Mesothelial cell of epicardium (in vitro differentiated cells): ENCODE results near the gene ADIPOR2. TPM values are rescaled to one million over a fixed set of nuclear protein-coding genes. Genes with fewer than 3 reads are reported as not detected.

ENCODE experiments used
- DNase-seq, 2 experiments: peaks; one replicate each; pipeline ENCODE4 v3.0.0; 2021; ENCODE audit warnings: low spot score in 2 of 2; ENCODE audit not compliant: unreplicated experiment in 2 of 2
- H3K27ac Mint-ChIP-seq: 2 replicates; pipeline ENCODE4 v1.8.0; 2021; ENCODE audit warnings: mixed read lengths
- H3K27me3 Mint-ChIP-seq: 2 replicates; pipeline ENCODE4 v1.8.0; 2021; ENCODE audit warnings: low read depth, mixed read lengths
- H3K36me3 Mint-ChIP-seq: 2 replicates; pipeline ENCODE4 v1.8.0; 2021; ENCODE audit warnings: mixed read lengths
- H3K4me1 Mint-ChIP-seq: 2 replicates; pipeline ENCODE4 v1.8.0; 2021; ENCODE audit warnings: mixed read lengths
- H3K4me3 Mint-ChIP-seq: 2 replicates; pipeline ENCODE4 v1.8.0; 2021; ENCODE audit warnings: mild to moderate bottlenecking, moderate library complexity, mixed read lengths
- H3K9me3 Mint-ChIP-seq: 2 replicates; pipeline ENCODE4 v1.8.0; 2021; ENCODE audit warnings: mixed read lengths
- total RNA-seq: library from RNA; stranded (reverse); gene quantifications from 3 replicates; pipeline ENCODE4 v1.2.1, GENCODE V29; 2021
- TF ChIP-seq, protein P1 (sequence below): fragments of 200-600 bp; sonication (generic); IDR thresholded peaks from one replicate; pipeline ENCODE4 v1.5.0; 2021; ENCODE audit warnings: antibody characterized with exemption; ENCODE audit not compliant: unreplicated experiment

The ADIPOR2 gene
- total RNA-seq, 1 donor from 2014 or later = 77.2 TPM

DNA sequence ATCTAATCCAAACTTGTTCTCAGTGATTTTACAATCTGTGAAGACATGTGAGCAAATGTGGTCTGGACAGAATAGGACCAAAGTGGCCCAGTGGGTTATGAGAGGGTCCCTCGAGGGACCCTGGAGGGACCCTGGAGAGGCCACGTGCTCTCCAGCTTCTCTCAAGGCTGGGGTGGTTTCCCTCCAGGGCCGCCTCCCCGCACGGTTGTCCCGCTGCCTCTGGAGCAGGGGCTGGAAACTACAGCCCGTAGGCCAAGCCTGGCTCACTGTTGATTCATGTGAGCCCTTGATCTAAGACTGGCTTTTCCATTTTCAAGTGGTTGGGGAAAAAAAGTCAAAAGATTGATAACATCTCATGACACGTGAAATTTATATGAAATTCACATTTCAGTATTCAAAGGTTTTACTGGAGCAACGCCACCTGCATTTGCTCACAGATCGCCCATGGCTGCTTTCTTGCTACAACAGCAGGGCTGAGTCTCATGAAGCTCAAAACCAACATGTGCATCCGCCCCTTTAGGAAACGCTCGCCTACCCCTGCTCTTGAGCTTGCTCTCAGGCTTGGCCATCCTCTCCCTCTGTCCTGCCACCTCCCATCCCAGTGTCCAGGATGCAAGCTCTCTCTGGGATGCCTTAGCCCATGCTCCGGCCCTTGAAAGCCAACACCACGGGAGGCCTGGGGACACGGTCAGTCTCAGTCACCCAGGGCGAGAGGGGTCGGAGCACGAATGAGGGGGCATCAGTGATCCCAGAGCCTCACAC lies 117.3 kb downstream of the ADIPOR2 start:
- H3K27me3 Mint-ChIP-seq = no peaks in the 10 kb centered on the region
- H3K4me3 Mint-ChIP-seq = no peak overlapping the region
- DNase-seq = no peak
- H3K27ac Mint-ChIP-seq = no peak overlapping the region
- no peaks in the 10 kb centered on the region for H3K9me3 Mint-ChIP-seq
- TF ChIP-seq, protein P1, sequence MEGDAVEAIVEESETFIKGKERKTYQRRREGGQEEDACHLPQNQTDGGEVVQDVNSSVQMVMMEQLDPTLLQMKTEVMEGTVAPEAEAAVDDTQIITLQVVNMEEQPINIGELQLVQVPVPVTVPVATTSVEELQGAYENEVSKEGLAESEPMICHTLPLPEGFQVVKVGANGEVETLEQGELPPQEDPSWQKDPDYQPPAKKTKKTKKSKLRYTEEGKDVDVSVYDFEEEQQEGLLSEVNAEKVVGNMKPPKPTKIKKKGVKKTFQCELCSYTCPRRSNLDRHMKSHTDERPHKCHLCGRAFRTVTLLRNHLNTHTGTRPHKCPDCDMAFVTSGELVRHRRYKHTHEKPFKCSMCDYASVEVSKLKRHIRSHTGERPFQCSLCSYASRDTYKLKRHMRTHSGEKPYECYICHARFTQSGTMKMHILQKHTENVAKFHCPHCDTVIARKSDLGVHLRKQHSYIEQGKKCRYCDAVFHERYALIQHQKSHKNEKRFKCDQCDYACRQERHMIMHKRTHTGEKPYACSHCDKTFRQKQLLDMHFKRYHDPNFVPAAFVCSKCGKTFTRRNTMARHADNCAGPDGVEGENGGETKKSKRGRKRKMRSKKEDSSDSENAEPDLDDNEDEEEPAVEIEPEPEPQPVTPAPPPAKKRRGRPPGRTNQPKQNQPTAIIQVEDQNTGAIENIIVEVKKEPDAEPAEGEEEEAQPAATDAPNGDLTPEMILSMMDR = no peak
- H3K4me1 Mint-ChIP-seq = peaks cover 5% of the 10 kb centered on the region
- no peaks in the 10 kb centered on the region for H3K36me3 Mint-ChIP-seq

GRCh38 chr12:1808798-1809480 lies 118.1 kb downstream of the ADIPOR2 start:
- H3K4me1 Mint-ChIP-seq = peaks cover 5% of the 10 kb centered on the region
- H3K4me3 Mint-ChIP-seq = no peak overlapping the region
- peaks cover 4% of the 10 kb centered on the region for H3K27me3 Mint-ChIP-seq
- TF ChIP-seq, protein P1 = no peak
- H3K36me3 Mint-ChIP-seq = no peaks in the 10 kb centered on the region
- no peaks in the 10 kb centered on the region for H3K9me3 Mint-ChIP-seq
- H3K27ac Mint-ChIP-seq = no peak overlapping the region
- DNase-seq = no peak

GRCh38 chr12:1809591-1810190 lies 118.8 kb downstream of the ADIPOR2 start:
- no peak overlapping the region for H3K4me3 Mint-ChIP-seq
- TF ChIP-seq, protein P1 = no peak
- DNase-seq = no peak
- peaks cover 7% of the 10 kb centered on the region for H3K27me3 Mint-ChIP-seq
- no peak overlapping the region for H3K27ac Mint-ChIP-seq
- peaks cover 2% of the 10 kb centered on the region for H3K4me1 Mint-ChIP-seq
- H3K9me3 Mint-ChIP-seq = no peaks in the 10 kb centered on the region
- H3K36me3 Mint-ChIP-seq = no peaks in the 10 kb centered on the region

DNA sequence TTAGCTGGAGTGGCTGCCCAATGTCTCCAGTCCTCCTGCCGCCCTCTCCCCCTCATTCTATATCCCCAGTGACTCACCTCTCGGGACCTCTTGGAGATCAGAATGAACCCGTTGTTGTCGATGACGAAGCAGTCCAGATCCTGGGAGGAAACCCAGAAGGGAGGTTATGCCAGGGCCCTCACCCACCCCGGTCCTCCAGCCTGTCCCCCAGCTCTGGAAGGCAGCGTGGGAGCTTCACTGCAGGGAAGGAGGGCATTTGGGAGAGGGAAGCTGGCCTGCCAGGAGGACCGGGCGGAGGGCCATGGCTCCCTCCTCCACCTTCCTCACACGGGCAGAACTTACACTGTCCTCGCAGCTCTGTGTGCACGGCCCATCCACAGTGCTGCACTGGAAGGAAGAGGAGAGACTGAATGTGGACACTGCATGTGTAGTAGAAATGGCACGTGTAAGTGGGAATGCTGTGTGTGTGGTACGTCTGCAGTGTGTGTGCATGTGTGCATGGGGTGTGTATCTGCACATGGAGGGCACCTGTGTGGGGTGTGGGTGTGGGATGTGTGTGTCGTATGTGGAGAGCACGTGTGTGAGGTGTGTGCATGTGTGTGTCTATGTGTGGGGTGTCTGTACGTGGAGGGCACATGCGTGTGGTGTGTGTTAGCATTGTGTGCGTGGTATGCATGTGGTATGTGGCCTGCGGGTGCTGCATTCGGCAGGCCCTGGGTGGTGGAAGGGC lies 119.5 kb downstream of the ADIPOR2 start:
- Mint-ChIP-seq H3K27me3 (peaks cover 12% of the 10 kb centered on the region), H3K27ac (no peak overlapping the region), H3K4me3 (no peak overlapping the region), H3K9me3 (no peaks in the 10 kb centered on the region), H3K36me3 (no peaks in the 10 kb centered on the region), H3K4me1 (no peaks in the 10 kb centered on the region)
- TF ChIP-seq, protein P1 = no peak
- DNase-seq = no peak

DNA sequence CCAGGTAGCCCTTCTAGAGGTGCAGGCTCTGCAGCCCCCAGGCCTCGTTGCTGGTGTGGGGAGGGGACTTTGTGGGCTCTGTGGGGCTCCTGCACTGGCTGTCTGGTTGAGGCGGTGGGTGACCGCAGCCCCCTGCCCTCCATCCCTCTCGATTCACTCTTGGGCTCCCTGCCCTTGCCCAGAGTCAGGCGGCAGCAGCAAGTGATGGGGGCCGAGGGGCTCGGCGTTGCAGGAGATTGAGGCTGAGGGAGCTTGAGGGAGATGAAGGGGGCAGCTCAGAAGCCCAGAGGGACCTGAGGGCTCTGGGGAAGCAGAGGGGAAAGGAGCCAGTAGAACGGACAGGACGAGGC lies 120.0 kb downstream of the ADIPOR2 start:
- Mint-ChIP-seq H3K9me3 (no peaks in the 10 kb centered on the region), H3K4me1 (no peaks in the 10 kb centered on the region), H3K4me3 (no peak overlapping the region), H3K27ac (no peak overlapping the region), H3K27me3 (peaks cover 16% of the 10 kb centered on the region), H3K36me3 (no peaks in the 10 kb centered on the region)
- TF ChIP-seq, protein P1 = no peak
- no peak for DNase-seq
